Tongue (tissue), 2 donors: ENCODE data around the gene CRISPLD2. TPM values are rescaled to one million over a fixed set of nuclear protein-coding genes. Genes with fewer than 3 reads are reported as not detected.

Experiments used
- DNase-seq: peaks from one replicate; pipeline ENCODE4 v3.0.0-alpha.2; 2015
- total RNA-seq: library from RNA; depleted of rRNA; stranded (reverse); fragments of >200 nt; gene quantifications from one replicate; pipeline ENCODE4 v1.2.3, GENCODE V29; 2014

Gene CRISPLD2
- total RNA-seq, 1 donor from 2014 or later, result 40.8 TPM

- peak; percentile 73 for DNase-seq
These were observed 65.0 kb downstream of the CRISPLD2 start for GRCh38 chr16:84884596-84885341.

- DNase-seq, result no peak
These were observed 65.6 kb downstream of the CRISPLD2 start for GRCh38 chr16:84885342-84885910.

- DNase-seq, result no peak
These were observed 66.8 kb downstream of the CRISPLD2 start for GRCh38 chr16:84886497-84887090.

- no peak for DNase-seq
These were observed 67.4 kb downstream of the CRISPLD2 start for GRCh38 chr16:84887207-84887606.

- no peak for DNase-seq
These were observed 68.7 kb downstream of the CRISPLD2 start for GRCh38 chr16:84888450-84888849.

GRCh38 chr16:84889066-84889465 lies 69.3 kb downstream of the CRISPLD2 start:
- no peak for DNase-seq

- DNase-seq, result no peak
These were observed 70.6 kb downstream of the CRISPLD2 start for GRCh38 chr16:84890427-84890826.

GRCh38 chr16:84891149-84891795 lies 71.5 kb downstream of the CRISPLD2 start:
- DNase-seq, result no peak

- peak; percentile 62 for DNase-seq
These were observed 72.3 kb downstream of the CRISPLD2 start for GRCh38 chr16:84892097-84892496.

- no peak for DNase-seq
These were observed 73.7 kb downstream of the CRISPLD2 start for GRCh38 chr16:84893467-84893848.

GRCh38 chr16:84893849-84894599 lies 74.2 kb downstream of the CRISPLD2 start:
- DNase-seq, result no peak

GRCh38 chr16:84895016-84895415 lies 75.2 kb downstream of the CRISPLD2 start:
- DNase-seq, result no peak

GRCh38 chr16:84896847-84897246 lies 77.1 kb downstream of the CRISPLD2 start:
- no peak for DNase-seq

- no peak for DNase-seq
These were observed 78.2 kb downstream of the CRISPLD2 start for GRCh38 chr16:84897911-84898377.

- DNase-seq, result no peak
These were observed 78.7 kb downstream of the CRISPLD2 start for GRCh38 chr16:84898447-84898846.

GRCh38 chr16:84899414-84899813 lies 79.6 kb downstream of the CRISPLD2 start:
- no peak for DNase-seq

- DNase-seq, result no peak
These were observed 86.2 kb downstream of the CRISPLD2 start for GRCh38 chr16:84905965-84906460.

- DNase-seq, result no peak
These were observed 87.3 kb downstream of the CRISPLD2 start for GRCh38 chr16:84907051-84907450.

GRCh38 chr16:84907575-84907974 lies 87.8 kb downstream of the CRISPLD2 start:
- no peak for DNase-seq

- DNase-seq, result no peak
These were observed 89.8 kb downstream of the CRISPLD2 start for GRCh38 chr16:84909476-84910085.

GRCh38 chr16:84911486-84912216 lies 91.9 kb downstream of the CRISPLD2 start:
- DNase-seq, result no peak
